Activated CD4-positive, CD25-positive, alpha-beta regulatory T cell treated with anti-CD3 and anti-CD28 coated beads, Interleukin-2, amount 50 U/mL, for 72 hours (primary cell): Measurements from ENCODE around the gene TAF1.
"Not testable (repeated sequence)": the region's sequence is repeated elsewhere in the genome, so short reads cannot be mapped to it uniquely, and the experiment has no call there.

Experiments used
- DNase-seq: peaks from one replicate; pipeline ENCODE4 v3.0.0; 2021

The TAF1 gene

GRCh38 chrX:71439896-71440295, 73.7 kb downstream of the TAF1 start:
- no peak for DNase-seq

- DNase-seq: no peak
Observed at GRCh38 chrX:71440401-71440800, 74.2 kb downstream of the TAF1 start.

DNA sequence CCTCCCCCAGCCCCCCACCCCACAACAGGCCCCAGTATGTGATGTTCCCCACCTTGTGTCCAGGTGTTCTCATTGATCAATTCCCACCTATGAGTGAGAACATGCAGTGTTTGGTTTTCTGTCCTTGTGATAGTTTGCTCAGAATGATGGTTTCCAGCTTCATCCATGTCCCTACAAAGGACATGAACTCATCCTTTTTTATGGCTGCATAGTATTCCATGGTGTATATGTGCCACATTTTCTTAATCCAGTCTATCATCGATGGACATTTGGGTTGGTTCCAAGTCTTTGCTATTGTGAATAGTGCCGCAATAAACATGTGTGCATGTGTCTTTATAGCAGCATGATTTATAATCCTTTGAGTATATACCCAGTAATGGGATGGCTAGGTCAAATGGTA, 75.7 kb downstream of the TAF1 start:
- not testable (repeated sequence) for DNase-seq

DNA sequence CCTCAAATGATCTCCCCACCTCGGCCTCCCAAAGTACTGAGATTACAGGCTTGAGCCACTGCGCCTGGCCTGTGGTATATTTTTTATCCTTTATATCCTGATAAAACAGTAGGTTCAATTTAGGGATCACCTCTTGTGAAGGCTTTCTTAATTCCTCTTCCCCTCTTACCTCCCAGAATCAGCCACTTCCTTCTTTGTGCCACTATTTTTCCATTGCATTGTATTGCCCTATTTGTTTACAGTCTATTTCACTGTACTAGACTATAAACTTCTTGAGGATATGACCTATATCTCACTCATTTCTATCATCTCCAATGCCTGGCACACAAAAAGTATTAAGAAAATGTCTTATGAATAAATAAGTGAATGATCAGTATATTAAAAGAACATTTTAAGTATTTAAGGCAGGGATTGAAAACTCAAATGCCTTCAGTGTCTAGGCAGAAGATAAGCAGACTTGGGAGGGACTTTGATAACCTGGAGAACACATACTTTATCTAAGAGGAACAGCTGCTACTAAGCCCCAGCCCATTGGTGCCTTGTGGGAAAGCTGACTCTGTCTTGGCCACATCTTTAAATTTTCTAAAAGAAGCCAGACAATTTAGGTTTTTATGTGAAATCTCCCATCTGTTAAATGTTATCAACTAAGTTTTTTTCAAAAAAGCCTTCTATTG, 84.4 kb downstream of the TAF1 start:
- DNase-seq: no peak

DNA sequence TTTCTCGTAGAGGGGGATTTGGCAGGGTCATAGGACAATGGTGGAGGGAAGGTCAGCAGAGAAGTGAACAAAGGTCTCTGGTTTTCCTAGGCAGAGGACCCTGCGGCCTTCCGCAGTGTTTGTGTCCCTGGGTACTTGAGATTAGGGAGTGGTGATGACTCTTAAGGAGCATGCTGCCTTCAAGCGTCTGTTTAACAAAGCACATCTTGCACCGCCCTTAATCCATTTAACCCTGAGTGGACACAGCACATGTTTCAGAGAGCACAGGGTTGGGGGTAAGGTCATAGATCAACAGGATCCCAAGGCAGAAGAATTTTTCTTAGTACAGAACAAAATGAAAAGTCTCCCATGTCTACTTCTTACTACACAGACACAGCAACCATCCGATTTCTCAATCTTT, 85.4 kb downstream of the TAF1 start:
- not testable (repeated sequence) for DNase-seq

DNA sequence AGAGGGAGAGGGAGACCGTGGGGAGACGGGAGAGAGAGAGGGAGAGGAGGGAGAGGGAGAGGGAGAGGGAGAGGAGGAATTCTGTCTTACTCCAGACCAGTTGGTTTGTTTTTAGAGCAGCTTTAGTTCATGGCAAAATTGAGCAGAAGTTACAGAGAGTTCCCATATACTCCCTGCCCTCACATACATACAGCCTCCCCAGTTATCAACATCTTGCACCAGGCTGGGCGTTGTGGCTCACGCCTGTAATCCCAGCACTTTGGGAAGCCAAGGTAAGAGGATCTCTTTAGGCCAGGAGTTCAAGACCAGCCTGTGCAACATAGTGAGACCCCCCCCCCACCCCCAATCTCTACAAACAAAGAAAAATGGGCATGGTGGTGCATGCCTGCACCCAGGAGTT, 86.9 kb downstream of the TAF1 start:
- no peak for DNase-seq

GRCh38 chrX:71454222-71454621, 88.1 kb downstream of the TAF1 start:
- no peak for DNase-seq

DNA sequence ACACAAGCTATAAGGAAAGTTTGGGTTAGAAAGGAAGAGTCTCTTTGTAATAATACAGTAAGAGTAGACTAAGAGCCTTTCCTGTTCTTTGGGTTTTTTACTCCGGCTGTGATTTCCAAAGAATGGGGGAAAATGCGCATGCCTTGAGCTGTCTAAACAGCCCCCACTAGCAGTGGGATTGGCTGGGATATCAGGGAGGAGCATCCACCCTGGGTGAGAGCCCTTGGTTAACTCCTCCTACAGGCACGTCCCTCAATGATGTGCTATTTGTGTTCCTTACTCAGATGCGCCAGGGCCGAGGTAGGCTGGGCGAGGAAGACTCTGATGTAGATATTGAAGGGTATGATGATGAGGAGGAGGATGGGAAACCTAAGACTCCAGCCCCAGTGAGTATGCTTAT, 92.7 kb downstream of the TAF1 start:
- DNase-seq: no peak

- DNase-seq: no peak
Observed at GRCh38 chrX:71464968-71465367, 98.8 kb downstream of the TAF1 start.

DNA sequence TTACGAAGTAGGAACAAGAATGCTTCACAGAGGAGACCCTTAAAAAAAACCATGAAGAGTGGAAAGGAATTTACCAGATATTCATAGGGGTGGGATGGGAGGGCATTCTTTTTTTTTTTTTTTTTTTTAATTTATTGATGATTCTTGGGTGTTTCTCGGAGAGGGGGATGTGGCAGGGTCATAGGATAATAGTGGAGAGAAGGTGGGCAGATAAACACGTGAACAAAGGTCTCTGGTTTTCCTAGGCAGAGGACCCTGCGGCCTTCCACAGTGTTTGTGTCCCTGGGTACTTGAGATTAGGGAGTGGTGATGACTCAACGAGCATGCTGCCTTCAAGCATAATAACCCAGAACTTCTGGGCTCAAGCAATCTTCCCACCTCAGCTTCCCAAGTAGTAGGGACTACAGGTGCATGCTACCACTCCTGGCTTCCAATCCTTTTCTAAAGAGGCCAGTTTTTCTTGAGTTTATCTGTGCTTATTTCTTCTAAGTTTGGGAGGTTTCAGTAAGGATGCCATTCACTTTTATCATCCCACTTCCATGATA, 100.9 kb downstream of the TAF1 start:
- DNase-seq: no peak

GRCh38 chrX:71475785-71476540, 109.8 kb downstream of the TAF1 start:
- no peak for DNase-seq

GRCh38 chrX:71482228-71482958, 116.2 kb downstream of the TAF1 start:
- no peak for DNase-seq

DNA sequence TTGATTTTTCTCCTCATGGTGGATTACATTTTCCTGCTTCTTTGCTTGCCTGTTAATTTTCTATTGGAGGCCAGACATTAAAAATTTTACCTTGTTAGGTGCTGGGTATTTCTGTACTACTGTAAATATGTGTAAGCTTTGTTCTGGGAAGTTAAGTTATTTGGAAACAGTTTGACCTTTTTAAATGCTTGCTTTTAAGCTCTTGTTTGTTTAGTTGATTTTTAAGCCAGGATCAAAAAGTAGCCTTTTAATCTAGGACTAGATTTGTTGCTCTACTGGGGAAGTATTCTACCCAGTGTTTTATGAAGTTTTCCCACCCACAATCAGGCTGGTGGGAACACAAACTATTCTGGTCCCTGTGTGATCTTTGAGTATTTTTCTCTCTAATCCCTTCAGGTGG, 121.7 kb downstream of the TAF1 start:
- DNase-seq: no peak

GRCh38 chrX:71489540-71489939, 123.4 kb downstream of the TAF1 start:
- no peak for DNase-seq

DNA sequence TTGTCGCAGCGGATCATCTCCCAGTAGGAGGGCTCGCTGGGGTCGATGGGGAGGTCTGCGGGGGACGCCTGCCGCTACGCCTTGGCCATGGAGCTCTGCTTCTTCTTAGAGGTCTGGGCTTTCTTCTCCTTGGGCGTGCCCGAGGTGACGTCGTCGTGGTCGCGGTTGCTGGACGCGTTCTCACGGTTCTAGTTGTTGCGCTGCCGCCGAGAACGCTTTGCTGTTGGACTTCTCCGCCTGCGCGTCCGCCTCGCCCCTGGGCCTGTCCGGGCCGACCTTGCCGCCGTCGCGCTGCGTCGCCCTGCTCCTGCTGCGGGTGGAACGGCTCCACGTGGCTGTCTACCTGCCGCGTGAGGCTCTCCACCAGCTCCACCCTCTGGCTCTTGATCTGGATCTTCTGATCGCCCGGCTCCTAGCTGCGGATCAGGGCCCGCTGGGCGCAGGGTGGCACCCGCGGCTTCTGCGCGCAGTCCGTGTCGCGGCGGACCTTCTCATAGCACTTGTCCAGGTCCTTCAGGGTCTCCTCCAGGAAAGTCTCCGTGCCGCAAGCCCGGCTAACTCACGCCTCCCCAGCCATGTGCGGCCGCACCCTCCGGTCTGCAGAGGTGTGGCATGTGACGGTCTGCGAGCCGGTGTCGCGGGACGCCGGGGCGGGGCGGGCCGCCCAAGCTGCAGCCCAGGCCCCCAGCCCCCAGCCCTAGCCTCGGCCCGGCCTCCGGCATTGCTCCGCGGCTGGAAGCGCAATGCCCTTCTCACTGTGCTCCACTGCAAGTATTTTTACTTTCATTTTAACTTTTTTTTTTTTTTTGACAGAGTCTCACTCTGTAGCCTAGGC, 126.3 kb downstream of the TAF1 start:
- peak; percentile 57 for DNase-seq

- DNase-seq: no peak
Observed at GRCh38 chrX:71493111-71493613, 127.0 kb downstream of the TAF1 start.

- not testable (repeated sequence) for DNase-seq
Observed at GRCh38 chrX:71495979-71496378, 129.8 kb downstream of the TAF1 start.

DNA sequence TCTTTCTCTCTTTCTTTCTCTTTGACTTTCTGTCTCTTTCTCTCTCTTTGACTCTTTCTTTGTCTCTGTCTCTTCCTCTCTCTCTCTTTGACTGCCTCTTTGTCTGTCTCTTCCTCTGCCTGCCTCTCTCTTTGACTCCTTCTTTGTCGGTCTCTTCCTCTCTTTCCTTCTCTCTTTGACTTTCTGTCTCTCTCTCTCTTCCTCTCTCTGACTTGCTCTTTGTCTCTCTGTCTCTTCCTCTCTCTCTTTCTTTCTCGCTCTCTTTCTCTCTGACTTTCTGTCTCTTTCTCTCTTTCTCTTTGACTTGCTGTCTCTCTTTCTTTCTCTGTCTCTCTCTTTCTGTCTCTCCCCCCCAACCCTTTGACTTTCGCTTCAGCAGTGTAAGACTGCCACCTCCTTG, 130.3 kb downstream of the TAF1 start:
- DNase-seq: no peak

- not testable (repeated sequence) for DNase-seq
Observed at GRCh38 chrX:71502080-71502479, 135.9 kb downstream of the TAF1 start.

GRCh38 chrX:71504346-71504745, 138.2 kb downstream of the TAF1 start:
- DNase-seq: no peak

DNA sequence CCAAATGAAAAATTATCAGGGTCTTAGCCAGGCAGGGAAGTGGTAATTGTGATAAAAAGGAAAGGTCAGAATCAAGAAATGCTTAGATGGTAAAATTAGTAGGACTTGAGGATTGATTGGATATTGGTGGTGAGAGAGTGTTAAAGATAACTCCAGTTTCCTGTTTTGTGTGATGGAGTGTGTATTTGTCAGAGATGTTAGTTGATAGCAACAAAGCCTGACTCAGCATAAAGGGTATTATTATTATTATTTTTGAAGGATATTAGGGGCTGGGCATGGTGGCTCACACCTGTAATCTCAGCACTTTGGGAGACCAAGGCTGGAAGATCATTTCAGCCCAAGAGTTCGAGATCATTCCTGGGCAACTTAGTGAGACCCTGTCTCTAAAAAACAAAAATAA, 143.1 kb downstream of the TAF1 start:
- no peak for DNase-seq

GRCh38 chrX:71510161-71510560, 144.0 kb downstream of the TAF1 start:
- DNase-seq: no peak

DNA sequence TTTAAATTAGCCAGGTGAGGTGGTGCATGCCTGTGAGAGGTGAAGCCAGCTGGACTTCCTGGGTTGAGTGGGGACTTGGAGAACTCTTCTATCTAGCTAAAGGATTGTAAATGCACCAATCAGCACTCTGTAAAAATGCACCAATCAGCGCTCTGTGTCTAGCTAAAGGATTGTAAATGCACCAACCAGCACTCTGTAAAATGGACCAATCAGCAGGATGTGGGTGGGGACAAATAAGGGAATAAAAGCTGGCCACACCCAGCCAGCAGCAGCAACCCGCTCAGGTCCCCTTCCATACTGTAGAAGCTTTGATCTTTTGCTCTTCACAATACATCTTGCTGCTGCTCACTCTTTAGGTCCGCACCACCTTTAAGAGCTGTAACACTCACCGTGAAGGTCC, 147.6 kb downstream of the TAF1 start:
- DNase-seq: not testable (repeated sequence)
